Activated gamma-delta T cell treated with anti-CD3 and anti-CD28 coated beads, Interleukin-2, amount 50 U/mL, for 16 hours (primary cell): ENCODE results near the gene NLRC3.

Experiments used
- DNase-seq: peaks from one replicate; pipeline ENCODE4 v3.0.0-alpha.2; 2020; ENCODE audit warnings: low read depth

NLRC3 gene

GRCh38 chr16:3548445-3548844 lies 28.8 kb downstream of the NLRC3 start:
- DNase-seq, result no peak

GRCh38 chr16:3546986-3547682 lies 30.1 kb downstream of the NLRC3 start:
- DNase-seq, result no peak

- DNase-seq, result no peak
These were observed 34.4 kb downstream of the NLRC3 start for GRCh38 chr16:3542601-3543373.

GRCh38 chr16:3541527-3542155 lies 35.6 kb downstream of the NLRC3 start:
- no peak for DNase-seq

GRCh38 chr16:3538222-3538621 lies 39.0 kb downstream of the NLRC3 start:
- no peak for DNase-seq

- no peak for DNase-seq
These were observed 40.4 kb downstream of the NLRC3 start for GRCh38 chr16:3536851-3537250.

- no peak for DNase-seq
These were observed 40.9 kb downstream of the NLRC3 start for GRCh38 chr16:3536271-3536731.

- no peak for DNase-seq
These were observed 43.1 kb downstream of the NLRC3 start for GRCh38 chr16:3534126-3534525.

GRCh38 chr16:3532741-3533140 lies 44.5 kb downstream of the NLRC3 start:
- no peak for DNase-seq

GRCh38 chr16:3530371-3530914 lies 46.8 kb downstream of the NLRC3 start:
- DNase-seq, result no peak

- DNase-seq, result no peak
These were observed 48.0 kb downstream of the NLRC3 start for GRCh38 chr16:3529175-3529574.

GRCh38 chr16:3528406-3528805 lies 48.8 kb downstream of the NLRC3 start:
- DNase-seq, result no peak

GRCh38 chr16:3527216-3527829 lies 49.9 kb downstream of the NLRC3 start:
- DNase-seq, result peak; percentile 23

- DNase-seq, result no peak
These were observed 51.3 kb downstream of the NLRC3 start for GRCh38 chr16:3525951-3526350.

GRCh38 chr16:3523281-3523680 lies 53.9 kb downstream of the NLRC3 start:
- DNase-seq, result no peak

GRCh38 chr16:3520841-3521240 lies 56.4 kb downstream of the NLRC3 start:
- DNase-seq, result no peak

- DNase-seq, result no peak
These were observed 56.8 kb downstream of the NLRC3 start for GRCh38 chr16:3520413-3520812.

- no peak for DNase-seq
These were observed 57.6 kb downstream of the NLRC3 start for GRCh38 chr16:3519581-3519980.

GRCh38 chr16:3518986-3519348 lies 58.2 kb downstream of the NLRC3 start:
- no peak for DNase-seq

GRCh38 chr16:3518292-3518985 lies 58.8 kb downstream of the NLRC3 start:
- no peak for DNase-seq

- DNase-seq, result no peak
These were observed 61.3 kb downstream of the NLRC3 start for GRCh38 chr16:3515897-3516296.

GRCh38 chr16:3514621-3515020 lies 62.6 kb downstream of the NLRC3 start:
- no peak for DNase-seq
